GM06990 (cell line): ENCODE data around the gene SACM1L.

Source experiments
- DNase-seq: peaks from one replicate; pipeline ENCODE4 v3.0.0-alpha.2; 2011; ENCODE audit not compliant: insufficient read length; ENCODE audit errors: extremely low read depth
- H3K27me3 ChIP-seq: replicated peaks from 2 replicates; pipeline ENCODE4 v1.6.0; 2011; ENCODE audit warnings: low read length; ENCODE audit not compliant: control insufficient read depth, insufficient read depth
- H3K36me3 ChIP-seq: 2 replicates; pipeline ENCODE4 v1.5.1; 2011; ENCODE audit warnings: low read length; ENCODE audit not compliant: control insufficient read depth, insufficient read depth
- H3K4me3 ChIP-seq: replicated peaks from 2 replicates; pipeline ENCODE4 v1.5.1; 2011; ENCODE audit warnings: low read depth, mild to moderate bottlenecking, control low read depth, low read length
- CTCF ChIP-seq: IDR thresholded peaks from 2 replicates; pipeline ENCODE4 v1.5.1; 2011; ENCODE audit warnings: low read length, control low read depth, mild to moderate bottlenecking, inconsistent platforms; ENCODE audit not compliant: insufficient read depth, poor library complexity, severe bottlenecking

SACM1L gene

GRCh38 chr3:45792036-45792435 is 102.8 kb downstream of the SACM1L start:
- peaks cover 2% of the 10 kb centered on the region for H3K27me3 ChIP-seq
- TF ChIP-seq CTCF = no peak
- no peak overlapping the region for H3K4me3 ChIP-seq
- no peaks in the 10 kb centered on the region for H3K36me3 ChIP-seq
- no peak for DNase-seq

DNA sequence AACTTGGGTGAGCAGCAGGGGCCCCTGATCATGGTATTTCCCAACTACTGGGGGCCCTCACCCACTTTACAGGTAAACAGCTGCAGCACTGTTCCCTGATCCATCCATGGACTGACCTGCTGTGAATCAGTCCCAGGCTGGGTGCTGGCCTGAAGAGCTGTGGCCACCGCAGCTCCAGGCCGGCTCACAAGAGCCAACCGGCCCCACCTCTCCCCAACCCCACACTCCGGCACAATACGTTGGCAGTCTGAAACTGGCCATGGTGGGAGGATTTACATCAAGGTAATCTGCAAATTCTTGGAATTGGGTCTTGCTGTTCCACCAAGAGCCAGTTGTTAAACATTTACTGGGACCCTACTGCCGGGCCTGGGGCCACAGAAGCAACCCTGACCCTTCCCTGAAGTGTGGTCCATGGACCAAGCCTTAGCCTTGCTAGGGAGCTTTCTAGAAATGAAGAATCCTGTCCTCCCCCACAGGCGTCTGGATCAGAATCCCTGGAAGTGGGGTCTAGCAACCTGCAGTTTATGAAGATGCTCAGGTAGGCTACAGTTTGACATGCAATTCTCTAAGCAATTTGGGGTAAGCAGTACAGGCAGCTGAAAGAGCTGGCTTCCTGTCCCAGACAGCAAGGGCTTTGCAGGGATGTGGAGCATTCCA is 103.4 kb downstream of the SACM1L start:
- no peak for TF ChIP-seq CTCF
- DNase-seq = no peak
- Histone ChIP-seq H3K4me3 (no peak overlapping the region), H3K27me3 (peaks cover 2% of the 10 kb centered on the region), H3K36me3 (no peaks in the 10 kb centered on the region)

GRCh38 chr3:45793482-45794176 is 104.4 kb downstream of the SACM1L start:
- no peak overlapping the region for H3K4me3 ChIP-seq
- TF ChIP-seq CTCF = no peak
- no peaks in the 10 kb centered on the region for H3K36me3 ChIP-seq
- H3K27me3 ChIP-seq = peaks cover 2% of the 10 kb centered on the region
- DNase-seq = no peak

DNA sequence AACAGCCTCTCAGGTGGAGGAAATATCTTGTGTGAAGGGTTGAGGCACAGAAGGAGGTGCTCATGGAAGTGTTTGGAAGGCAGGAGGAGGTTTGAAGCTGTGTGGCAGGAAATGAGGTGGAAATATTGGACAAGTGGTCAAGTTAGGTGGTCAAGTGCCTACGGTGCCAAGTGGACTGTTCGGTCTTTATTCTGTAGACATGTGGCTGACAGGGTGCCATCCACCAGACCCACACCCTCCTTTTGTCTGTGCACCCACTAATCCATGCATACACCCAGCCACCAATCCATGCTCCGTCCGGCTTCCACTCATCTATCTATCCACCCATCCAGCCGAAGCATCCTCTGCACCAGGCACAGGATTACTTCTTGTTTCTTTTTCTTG is 105.0 kb downstream of the SACM1L start:
- DNase-seq = no peak
- Histone ChIP-seq H3K4me3 (no peak overlapping the region), H3K27me3 (peaks cover 2% of the 10 kb centered on the region), H3K36me3 (no peaks in the 10 kb centered on the region)
- no peak for TF ChIP-seq CTCF

DNA sequence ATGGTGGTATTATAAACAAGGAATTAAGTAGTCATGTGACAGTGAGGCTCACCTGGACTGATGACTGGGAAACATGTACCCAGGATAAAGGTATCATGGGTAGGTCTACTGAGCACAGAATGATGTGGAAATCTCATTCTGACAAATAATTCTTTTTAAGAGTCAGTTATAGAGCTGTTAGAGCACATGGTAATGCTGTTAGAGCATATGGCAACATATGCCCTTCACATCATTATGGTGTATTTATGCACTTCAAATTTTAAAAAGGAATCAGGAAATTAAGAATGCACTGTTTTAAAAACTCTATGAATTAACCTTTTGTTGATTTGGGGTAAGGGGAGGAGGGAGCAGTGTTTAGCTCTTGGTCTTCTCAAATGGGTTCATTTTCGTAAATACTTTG is 105.5 kb downstream of the SACM1L start:
- Histone ChIP-seq H3K4me3 (no peak overlapping the region), H3K27me3 (peaks cover 2% of the 10 kb centered on the region), H3K36me3 (no peaks in the 10 kb centered on the region)
- no peak for TF ChIP-seq CTCF
- no peak for DNase-seq
